Measurements from ENCODE around the gene TBC1D8. TPM values are rescaled to one million over a fixed set of nuclear protein-coding genes. Genes with fewer than 3 reads are reported as not detected.
"Not testable (repeated sequence)": the region's sequence is repeated elsewhere in the genome, so short reads cannot be mapped to it uniquely, and the experiment has no call there.

The TBC1D8 gene
- total and polyA plus RNA-seq, 2 of the 8 experiments (the other 6 are each of a cell fraction or from before 2014, with no cell fraction given), result 20.8 to 21.8 TPM

- TF ChIP-seq E2F6 (IDR thresholded peaks at IDR 0.05), result no peak
These were observed 17.5 kb upstream of the TBC1D8 start (continued) for GRCh38 chr2:101168706-101169105.

- H4K20me1 ChIP-seq (replicated peaks in 1 of 2; ENCODE audit: control insufficient read depth in 1 of 2, insufficient read depth in 2 of 2, low read length in 2 of 2); H3K18ac ChIP-seq (ENCODE audit: extremely low read depth, low read length); H2BK20ac ChIP-seq (ENCODE audit: low read length); H3K9ac ChIP-seq (replicated peaks in 1 of 4; ENCODE audit: extremely low read depth in 1 of 4, low read depth in 3 of 4, low read length in 3 of 4); H3K56ac ChIP-seq (replicated peaks; ENCODE audit: insufficient read length, low read depth, low read length); H2AK5ac ChIP-seq (ENCODE audit: low read depth, low read length); H3K4me1 ChIP-seq (replicated peaks in 1 of 4; ENCODE audit: control insufficient read depth in 3 of 4, insufficient read depth in 4 of 4, low read length in 3 of 4); FAIRE-seq; H3K36me3 ChIP-seq (ENCODE audit: control insufficient read depth in 2 of 4, insufficient read depth in 4 of 4, low read length in 3 of 4); H3K4me3 ChIP-seq (ENCODE audit: extremely low read depth in 1 of 4, insufficient read depth in 2 of 4, low read depth in 3 of 4, low read length in 4 of 4); H3K4me2 ChIP-seq (ENCODE audit: insufficient read depth in 1 of 2, low read depth in 2 of 2, low read length in 2 of 2); DNase-seq (ENCODE audit: low read depth in 1 of 2, low spot score in 2 of 2); H2BK15ac ChIP-seq (ENCODE audit: low read length); H2BK12ac ChIP-seq (ENCODE audit: low read depth, low read length); H3K23me2 ChIP-seq (ENCODE audit: low read depth, low read length); H4K5ac ChIP-seq (ENCODE audit: insufficient read length, low read depth, low read length); H3K27me3 ChIP-seq (replicated peaks in 1 of 4; ENCODE audit: control insufficient read depth in 3 of 4, extremely low read depth in 1 of 4, insufficient read depth in 3 of 4, low read length in 3 of 4); H3K79me2 ChIP-seq (ENCODE audit: control insufficient read depth in 1 of 2, insufficient read depth in 2 of 2, low read length in 2 of 2); H4K91ac ChIP-seq (replicated peaks; ENCODE audit: insufficient read length, low read length); POLR2A ChIA-PET (ENCODE audit: partially characterized antibody); H2BK5ac ChIP-seq (ENCODE audit: low read depth, low read length); H3K14ac ChIP-seq (ENCODE audit: insufficient read length); H3K4ac ChIP-seq (replicated peaks; ENCODE audit: insufficient read length, low read depth, low read length); H4K8ac ChIP-seq (ENCODE audit: extremely low read depth, insufficient read depth, low read length); H3K23ac ChIP-seq (ENCODE audit: insufficient read length); H3K79me1 ChIP-seq (ENCODE audit: low read depth, low read length); H3K27ac ChIP-seq (ENCODE audit: low read depth, low read length); H2AFZ ChIP-seq (ENCODE audit: low read length); H2BK120ac ChIP-seq (replicated peaks; ENCODE audit: low read depth, low read length): not testable (repeated sequence)
- CTCF ChIA-PET (ENCODE audit: partially characterized antibody), result interaction anchor here (0.8 to 1.9 kb wide), 4 partner anchors 21 to 140 kb away, joined by 3 to 9 read pairs (median 3); no protein-coding TSS in a partner anchor
- 90% methylated on average over 2 of the region's 2 CpGs; no CpG with 5 or more reads in 1 of the 2 experiments for WGBS, 2 experiments (ENCODE audit: extremely low coverage in 1 of 2, insufficient coverage in 1 of 2, insufficient read length in 1 of 2, insufficient replicate concordance in 2 of 2, low coverage in 1 of 2, low lambda C conversion rate in 2 of 2, missing lambda C conversion rate in 1 of 2)
- peaks cover 31 to 45% of the 10 kb centered on the region in 2 experiments for H3K9me3 ChIP-seq (ENCODE audit: insufficient read depth in 2 of 2, low read depth in 1 of 2, low read length in 1 of 2)
These were observed 16.4 kb upstream of the TBC1D8 start for GRCh38 chr2:101167532-101167931.
